H1 (cell line): Measurements from ENCODE around the gene ARHGAP8. TPM values are rescaled to one million over a fixed set of nuclear protein-coding genes. Genes with fewer than 3 reads are reported as not detected.
A peak's percentile ranks its signal among the peaks of the same experiment; 100 is the strongest.

Experiments used
- CTCF ChIA-PET: fragments of 300-600 bp; sonication (Branson Sonifier 250); formaldehyde crosslinking; loops from one replicate; lab custom pipeline; 2021; ENCODE audit not compliant: partially characterized antibody; lab: Charles Lee
- POLR2A ChIA-PET: fragments of 300-600 bp; sonication (Branson Sonifier 250); formaldehyde crosslinking; loops from one replicate; lab custom pipeline; 2021; ENCODE audit warnings: inconsistent platforms; ENCODE audit not compliant: partially characterized antibody; lab: Charles Lee
- DNase-seq, 2 experiments: peaks; one replicate each; pipeline versions ENCODE4 v3.0.0 to v3.0.0-alpha.2; 2010 to 2022; ENCODE audit warnings: low spot score in 2 of 2, low read depth in 1 of 2, mixed read lengths in 1 of 2
- FAIRE-seq: peaks from 2 replicates; lab custom pipeline; 2011; peaks lifted over from hg19 to GRCh38; lab: Jason Lieb, UNC
- H2AFZ ChIP-seq: 2 replicates; pipeline ENCODE4 v1.8.1; 2012; ENCODE audit warnings: low read length, inconsistent platforms
- H2AK5ac ChIP-seq: 2 replicates; pipeline ENCODE4 v1.6.1; 2013; ENCODE audit warnings: low read depth, low read length
- H2BK120ac ChIP-seq: replicated peaks from 2 replicates; pipeline ENCODE3; 2013; ENCODE audit warnings: low read depth, low read length, inconsistent platforms
- H2BK12ac ChIP-seq: 2 replicates; pipeline ENCODE4 v1.6.1; 2013; ENCODE audit warnings: low read depth, low read length
- H2BK15ac ChIP-seq: 2 replicates; pipeline ENCODE4 v1.6.1; 2013; ENCODE audit warnings: low read length
- H2BK20ac ChIP-seq: 2 replicates; pipeline ENCODE4 v1.6.1; 2013; ENCODE audit warnings: low read length
- H2BK5ac ChIP-seq: 2 replicates; pipeline ENCODE4 v1.6.1; 2013; ENCODE audit warnings: low read depth, low read length
- H3K14ac ChIP-seq: 2 replicates; pipeline ENCODE4 v1.6.1; 2013; ENCODE audit warnings: inconsistent platforms; ENCODE audit not compliant: insufficient read length
- H3K18ac ChIP-seq: 2 replicates; pipeline ENCODE4 v1.6.1; 2013; ENCODE audit warnings: low read length; ENCODE audit errors: extremely low read depth
- H3K23ac ChIP-seq: 2 replicates; pipeline ENCODE4 v1.6.1; 2013; ENCODE audit warnings: inconsistent platforms; ENCODE audit not compliant: insufficient read length
- H3K23me2 ChIP-seq: 2 replicates; pipeline ENCODE4 v1.6.1; 2013; ENCODE audit warnings: low read depth, low read length
- H3K27ac ChIP-seq: 2 replicates; pipeline ENCODE4 v1.6.1; 2011; ENCODE audit warnings: low read depth, low read length, inconsistent platforms
- H3K27me3 ChIP-seq, 4 experiments: replicated peaks in 1 of 4; 1 replicate in 1 of 4; 2 replicates in 3 of 4; pipeline versions ENCODE4 v1.6.1 to v1.8.1; 2011 to 2013; ENCODE audit warnings: low read length in 3 of 4, mild to moderate bottlenecking in 3 of 4, inconsistent platforms in 2 of 4, mixed read lengths in 2 of 4, moderate library complexity in 1 of 4; ENCODE audit not compliant: control insufficient read depth in 3 of 4, insufficient read depth in 3 of 4; ENCODE audit errors: extremely low read depth in 1 of 4
- H3K36me3 ChIP-seq, 4 experiments: 2 replicates each; pipeline versions ENCODE4 v1.6.1 to v1.8.1; 2011 to 2013; ENCODE audit warnings: mild to moderate bottlenecking in 4 of 4, low read length in 3 of 4, moderate library complexity in 2 of 4, control low read depth in 1 of 4, inconsistent platforms in 1 of 4; ENCODE audit not compliant: insufficient read depth in 4 of 4, control insufficient read depth in 2 of 4
- H3K4ac ChIP-seq: replicated peaks from 2 replicates; pipeline ENCODE3; 2013; ENCODE audit warnings: low read length, low read depth, mixed read lengths, inconsistent platforms; ENCODE audit not compliant: insufficient read length
- H3K4me1 ChIP-seq, 4 experiments: replicated peaks in 1 of 4; 1 replicate in 1 of 4; 2 replicates in 3 of 4; pipeline versions ENCODE4 v1.6.1 to v1.8.1; 2011 to 2013; ENCODE audit warnings: low read length in 3 of 4, inconsistent platforms in 2 of 4, mixed read lengths in 1 of 4; ENCODE audit not compliant: insufficient read depth in 4 of 4, control insufficient read depth in 3 of 4
- H3K4me2 ChIP-seq, 2 experiments: 2 replicates each; pipeline versions ENCODE4 v1.6.1 to v1.8.1; 2011 to 2013; ENCODE audit warnings: low read depth in 2 of 2, low read length in 2 of 2, control low read depth in 1 of 2, inconsistent platforms in 1 of 2, mild to moderate bottlenecking in 1 of 2; ENCODE audit not compliant: insufficient read depth in 1 of 2
- H3K4me3 ChIP-seq, 4 experiments: fragments of 200-600, 300-600 bp in 1 of 4; sonication (generic), shearing (Covaris generic), sonication (Bioruptor Twin) in 1 of 4; 2 replicates each; pipeline versions ENCODE4 v1.5.1 to v1.8.1; 2011 to 2016; ENCODE audit warnings: low read length in 4 of 4, low read depth in 3 of 4, control low read depth in 2 of 4, inconsistent platforms in 2 of 4, mild to moderate bottlenecking in 2 of 4, mixed read lengths in 1 of 4, moderate library complexity in 1 of 4; ENCODE audit not compliant: insufficient read depth in 2 of 4; ENCODE audit errors: extremely low read depth in 1 of 4
- H3K56ac ChIP-seq: replicated peaks from 2 replicates; pipeline ENCODE3; 2013; ENCODE audit warnings: low read depth, mild to moderate bottlenecking, mixed read lengths, low read length, inconsistent platforms; ENCODE audit not compliant: insufficient read length
- H3K79me1 ChIP-seq: 2 replicates; pipeline ENCODE4 v1.6.1; 2013; ENCODE audit warnings: low read depth, low read length, control low read depth
- H3K79me2 ChIP-seq, 2 experiments: 2 replicates each; pipeline versions ENCODE4 v1.6.1 to v1.8.1; 2012 to 2013; ENCODE audit warnings: low read length in 2 of 2, mild to moderate bottlenecking in 2 of 2, inconsistent platforms in 1 of 2; ENCODE audit not compliant: insufficient read depth in 2 of 2, control insufficient read depth in 1 of 2
- H3K9ac ChIP-seq, 4 experiments: replicated peaks in 1 of 4; 1 replicate in 1 of 4; 2 replicates in 3 of 4; pipeline versions ENCODE4 v1.6.1 to v1.8.1; 2011 to 2013; ENCODE audit warnings: low read depth in 3 of 4, low read length in 3 of 4, control low read depth in 2 of 4, mild to moderate bottlenecking in 2 of 4, moderate library complexity in 2 of 4, inconsistent platforms in 1 of 4; ENCODE audit errors: extremely low read depth in 1 of 4
- H3K9me3 ChIP-seq, 2 experiments: 2 replicates each; pipeline versions ENCODE4 v1.6.1 to v1.8.1; 2012 to 2013; ENCODE audit warnings: mild to moderate bottlenecking in 2 of 2, moderate library complexity in 2 of 2, control low read depth in 1 of 2, inconsistent platforms in 1 of 2, low read depth in 1 of 2, low read length in 1 of 2, mixed read lengths in 1 of 2; ENCODE audit not compliant: insufficient read depth in 2 of 2
- H4K20me1 ChIP-seq, 2 experiments: replicated peaks in 1 of 2; 2 replicates each; pipeline versions ENCODE3 to v1.8.1; 2011 to 2013; ENCODE audit warnings: inconsistent platforms in 2 of 2, low read length in 2 of 2, mild to moderate bottlenecking in 1 of 2; ENCODE audit not compliant: insufficient read depth in 2 of 2, control insufficient read depth in 1 of 2
- H4K5ac ChIP-seq: 2 replicates; pipeline ENCODE4 v1.6.1; 2013; ENCODE audit warnings: low read length, low read depth, mixed read lengths, inconsistent platforms; ENCODE audit not compliant: insufficient read length
- H4K8ac ChIP-seq: 2 replicates; pipeline ENCODE4 v1.8.0; 2013; ENCODE audit warnings: mild to moderate bottlenecking, moderate library complexity, low read length, inconsistent platforms; ENCODE audit not compliant: insufficient read depth; ENCODE audit errors: extremely low read depth
- H4K91ac ChIP-seq: replicated peaks from 2 replicates; pipeline ENCODE3; 2013; ENCODE audit warnings: low read length, mixed read lengths, inconsistent platforms; ENCODE audit not compliant: insufficient read length
- CTBP2 ChIP-seq: IDR thresholded peaks from 2 replicates; pipeline ENCODE4 v1.7.0; 2011; ENCODE audit warnings: borderline replicate concordance, mild to moderate bottlenecking, moderate library complexity, mixed read lengths, low read length; ENCODE audit not compliant: insufficient read depth, insufficient read length
- EGR1 ChIP-seq: IDR thresholded peaks from 2 replicates; pipeline ENCODE4 v1.6.1; 2011; ENCODE audit warnings: low read depth, low read length, borderline replicate concordance
- MAFK ChIP-seq: IDR thresholded peaks from 2 replicates; pipeline ENCODE4 v1.6.1; 2012; ENCODE audit warnings: low read depth, mild to moderate bottlenecking, improper control_type of control experiment, low read length
- RNF2 ChIP-seq: fragments of 200-900, 300-1000 bp; sonication (generic); IDR thresholded peaks from 2 replicates; pipeline ENCODE4 v1.7.1; 2016; ENCODE audit warnings: borderline replicate concordance, low read depth, mild to moderate bottlenecking, antibody characterized with exemption, low read length; ENCODE audit not compliant: poor library complexity, severe bottlenecking; ENCODE audit errors: missing control alignments
- SP1 ChIP-seq: IDR thresholded peaks from 2 replicates; pipeline ENCODE4 v1.6.1; 2011; ENCODE audit warnings: low read depth, low read length
- TBP ChIP-seq: IDR thresholded peaks from 2 replicates; pipeline ENCODE4 v1.6.1; 2011; ENCODE audit warnings: low read depth, low read length, improper control_type of control experiment
- WGBS, 2 experiments: shearing (Covaris generic) in 1 of 2; methylation state at CpG; one replicate each; pipeline versions ENCODE4 v1.1.6 to v1.1.7; 2013 to 2015; ENCODE audit warnings: low lambda C conversion rate in 2 of 2, mixed read lengths in 2 of 2, inconsistent platforms in 1 of 2, low coverage in 1 of 2, missing lambda C conversion rate in 1 of 2; ENCODE audit not compliant: insufficient replicate concordance in 2 of 2, insufficient coverage in 1 of 2, insufficient read length in 1 of 2; ENCODE audit errors: extremely low coverage in 1 of 2, missing lambda C conversion rate in 1 of 2; 5-methylcytosine and 5-hydroxymethylcytosine counted together
- polyA plus RNA-seq, 7 experiments: library from polyadenylated mRNA; depleted of rRNA in 3 of 7; stranded (reverse) in 5 of 7; unstranded in 2 of 7; fragments of >200 nt in 5 of 7; fragments of 200-250 nt in 2 of 7; gene quantifications; 1 replicate in 5 of 7; 2 replicates in 1 of 7; 4 replicates in 1 of 7; pipeline versions ENCODE4 v1.2.1 to v1.2.3, GENCODE V29; 2011 to 2013; ENCODE audit warnings: missing spikeins in 2 of 7, mixed read lengths in 2 of 7
- total RNA-seq: library from RNA; stranded (reverse); fragmentation: NEBNext Ultra II Directional; extraction: Animal tissue kit (Norgen Biotek cat#: 25700); gene quantifications from 2 replicates; pipeline ENCODE4 v1.2.1, GENCODE V29; 2021

The ARHGAP8 gene
- total and polyA plus RNA-seq, 2 of the 8 experiments (the other 6 are each of a cell fraction or from before 2014, with no cell fraction given), result 35.6 to 47.7 TPM

DNA sequence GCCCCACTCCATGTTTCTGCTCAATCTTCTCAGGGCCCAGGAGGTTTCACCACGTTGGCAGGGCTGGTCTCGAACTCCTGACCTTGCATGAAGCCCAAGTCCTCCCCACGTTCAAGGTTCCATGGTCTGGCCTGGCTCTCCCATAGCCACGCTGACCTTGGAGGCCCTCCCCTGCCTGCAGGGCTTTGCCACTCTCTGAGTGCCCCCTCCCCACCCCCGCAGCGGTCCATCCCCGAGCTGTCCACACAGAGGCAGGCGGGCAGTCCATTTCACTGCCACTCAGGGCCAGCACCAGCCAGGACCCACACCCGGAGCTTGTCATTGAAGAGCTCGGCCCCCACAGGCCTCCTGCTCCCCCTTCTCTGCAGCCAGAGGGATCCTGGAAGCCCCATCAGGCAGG lies 30.7 kb downstream of the ARHGAP8 start:
- WGBS, 2 experiments, result 83% methylated on average over 9 of the region's 10 CpGs; no CpG with 5 or more reads in 1 of the 2 experiments
- H3K18ac ChIP-seq, result no peak overlapping the region; the same call in 1 of the 2 replicates
- H3K23ac ChIP-seq, result no peak overlapping the region
- no peaks in the 10 kb centered on the region for H3K23me2 ChIP-seq
- H3K27me3 ChIP-seq, result no peaks in the 10 kb centered on the region
- no peak overlapping the region for H3K9ac ChIP-seq
- H3K79me2 ChIP-seq, result peaks cover 0 to 2% of the 10 kb centered on the region in 2 experiments; a peak in 2 of 4 replicates
- no peak overlapping the region for H2AFZ ChIP-seq
- 0 out of 2 replicates have a peak overlapping the region, but pooled peaks have one; percentile 9 for H2BK5ac ChIP-seq
- H3K4me1 ChIP-seq, result peaks cover 0 to 11% (median 5%) of the 10 kb centered on the region in 4 experiments; a peak in 4 of 7 replicates
- no peak overlapping the region for H3K4me2 ChIP-seq
- no peak overlapping the region for H3K4ac ChIP-seq
- DNase-seq (no peak), FAIRE-seq (no peak)
- no peak overlapping the region; the same call in 1 of the 2 replicates for H4K8ac ChIP-seq
- H2BK15ac ChIP-seq, result no peak overlapping the region
- H3K9me3 ChIP-seq, result no peaks in the 10 kb centered on the region
- H2BK20ac ChIP-seq, result no peak overlapping the region
- no peak overlapping the region for H2AK5ac ChIP-seq
- ChIA-PET CTCF (interaction anchor here (0.7 kb wide), 1 partner anchor 56 kb away, joined by 3 read pairs; no protein-coding TSS in a partner anchor), POLR2A (interaction anchor here (1.9 kb wide), 1 partner anchor 10 kb away, joined by 5 read pairs; no protein-coding TSS in a partner anchor)
- peaks cover 2 to 5% of the 10 kb centered on the region in 2 experiments for H4K20me1 ChIP-seq
- H3K79me1 ChIP-seq, result peaks cover 3% of the 10 kb centered on the region; the same call in 1 of the 2 replicates
- peaks cover 0 to 9% (median under 1%) of the 10 kb centered on the region in 4 experiments; a peak in 2 of 8 replicates for H3K36me3 ChIP-seq
- no peak overlapping the region for H3K27ac ChIP-seq
- no peak for TF ChIP-seq MAFK
- TF ChIP-seq RNF2, result no peak
- no peak for TF ChIP-seq TBP
- TF ChIP-seq CTBP2, result no peak
- TF ChIP-seq SP1, result no peak
- TF ChIP-seq EGR1, result no peak
- H2BK120ac ChIP-seq, result no peak overlapping the region
- H3K4me3 ChIP-seq, result no peak overlapping the region
- H2BK12ac ChIP-seq, result 0 out of 2 replicates have a peak overlapping the region, but pooled peaks have one; percentile 39
- H3K14ac ChIP-seq, result no peak overlapping the region
- H4K5ac ChIP-seq, result no peak overlapping the region
- H3K56ac ChIP-seq, result no peak overlapping the region
- H4K91ac ChIP-seq, result no peak overlapping the region
